LNCaP clone FGC (cell line): ENCODE measurements around the gene PSMD5.

Source experiments
- DNase-seq: peaks from one replicate; pipeline ENCODE4 v3.0.0-alpha.2; 2011; ENCODE audit warnings: low read depth
- H3K4me3 ChIP-seq: 2 replicates; pipeline ENCODE4 v1.5.1; 2011; ENCODE audit warnings: mild to moderate bottlenecking, low read depth, low read length, control low read depth
- TF ChIP-seq, protein P1 (sequence below): IDR thresholded peaks from 2 replicates; pipeline ENCODE4 v1.5.1; 2012; ENCODE audit warnings: mild to moderate bottlenecking; ENCODE audit not compliant: control insufficient read depth, insufficient read depth; ENCODE audit errors: extremely low read depth

PSMD5 gene

DNA sequence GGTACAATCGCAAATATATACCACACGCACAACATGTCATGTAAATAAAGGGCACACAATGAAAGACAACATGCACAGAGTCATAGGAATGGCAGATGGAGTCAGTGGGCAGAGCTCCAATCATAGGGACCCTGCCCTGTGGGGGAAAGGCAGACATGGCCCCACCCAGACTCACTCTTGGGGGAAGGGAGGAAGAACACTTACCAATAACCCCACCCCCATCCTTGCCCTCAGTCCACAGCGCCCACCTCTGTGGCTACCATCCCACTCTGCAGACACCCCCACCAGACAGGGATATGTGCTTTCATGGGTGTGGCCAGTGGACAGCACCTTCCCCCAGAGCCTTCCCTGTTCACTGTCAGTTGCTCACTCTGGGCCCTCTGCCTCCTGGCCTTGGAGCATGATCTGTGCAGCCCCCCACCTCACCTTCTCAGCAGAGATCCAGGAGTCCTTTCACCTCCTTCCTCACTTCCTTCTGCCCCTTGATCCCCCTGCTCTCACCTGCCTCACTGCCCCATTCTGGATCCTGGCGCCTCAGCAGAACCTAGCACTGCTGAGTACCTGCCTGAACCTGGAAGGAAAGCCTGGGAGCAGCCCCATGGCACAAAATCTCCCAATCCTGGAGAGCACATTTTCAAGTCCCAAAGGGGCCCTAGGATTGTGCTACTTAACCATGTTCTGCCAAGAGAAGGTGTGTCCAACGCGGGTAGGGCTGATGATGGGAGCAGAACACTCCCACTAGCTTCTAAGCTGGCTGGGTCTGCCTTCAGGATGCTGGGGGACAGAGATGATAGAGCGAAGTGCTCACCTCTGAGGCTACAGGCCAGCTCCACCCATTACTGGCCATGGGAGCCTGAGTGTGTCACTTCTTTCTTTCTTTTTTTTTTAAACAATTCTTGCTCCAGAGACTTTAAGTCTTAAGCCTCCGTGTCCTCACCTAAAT, 35.7 kb upstream of the PSMD5 start:
- no peak for DNase-seq
- TF ChIP-seq, protein P1, sequence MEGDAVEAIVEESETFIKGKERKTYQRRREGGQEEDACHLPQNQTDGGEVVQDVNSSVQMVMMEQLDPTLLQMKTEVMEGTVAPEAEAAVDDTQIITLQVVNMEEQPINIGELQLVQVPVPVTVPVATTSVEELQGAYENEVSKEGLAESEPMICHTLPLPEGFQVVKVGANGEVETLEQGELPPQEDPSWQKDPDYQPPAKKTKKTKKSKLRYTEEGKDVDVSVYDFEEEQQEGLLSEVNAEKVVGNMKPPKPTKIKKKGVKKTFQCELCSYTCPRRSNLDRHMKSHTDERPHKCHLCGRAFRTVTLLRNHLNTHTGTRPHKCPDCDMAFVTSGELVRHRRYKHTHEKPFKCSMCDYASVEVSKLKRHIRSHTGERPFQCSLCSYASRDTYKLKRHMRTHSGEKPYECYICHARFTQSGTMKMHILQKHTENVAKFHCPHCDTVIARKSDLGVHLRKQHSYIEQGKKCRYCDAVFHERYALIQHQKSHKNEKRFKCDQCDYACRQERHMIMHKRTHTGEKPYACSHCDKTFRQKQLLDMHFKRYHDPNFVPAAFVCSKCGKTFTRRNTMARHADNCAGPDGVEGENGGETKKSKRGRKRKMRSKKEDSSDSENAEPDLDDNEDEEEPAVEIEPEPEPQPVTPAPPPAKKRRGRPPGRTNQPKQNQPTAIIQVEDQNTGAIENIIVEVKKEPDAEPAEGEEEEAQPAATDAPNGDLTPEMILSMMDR: no peak
- no peak overlapping the region for H3K4me3 ChIP-seq

DNA sequence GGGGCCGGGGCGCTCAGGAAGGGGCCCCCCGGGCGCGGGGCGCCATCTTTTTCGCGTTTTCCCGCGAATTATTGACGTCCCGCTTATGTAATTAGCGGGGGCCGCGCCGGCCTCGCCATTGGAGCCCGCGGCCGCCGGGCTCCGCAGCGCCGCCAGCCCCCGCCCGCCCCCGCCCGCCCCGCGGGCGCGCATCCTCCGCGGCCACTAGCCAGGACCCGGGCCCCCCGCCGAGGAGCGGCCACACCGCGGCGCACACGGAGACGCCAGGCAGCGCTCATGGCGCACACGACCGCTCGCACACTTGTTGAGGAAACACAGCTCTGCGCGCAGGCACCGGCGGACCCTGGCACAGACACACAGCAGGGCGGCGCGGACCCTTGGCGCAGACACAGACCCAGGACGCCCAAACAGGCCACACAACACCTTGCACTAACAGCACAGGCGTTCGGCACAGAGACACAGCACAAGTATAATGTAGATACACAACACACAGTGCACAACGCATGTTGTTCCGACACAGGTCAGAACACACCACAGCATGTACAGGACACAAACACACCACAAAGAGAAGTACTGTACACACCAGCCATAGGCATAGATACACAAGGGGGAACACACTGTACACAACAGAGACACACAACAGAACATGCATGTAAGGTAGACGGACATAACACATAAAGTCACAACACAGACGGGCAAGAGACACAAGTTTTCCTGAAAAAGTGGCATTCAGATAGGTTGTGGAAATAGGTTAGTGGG, 34.7 kb upstream of the PSMD5 start:
- TF ChIP-seq, protein P1: peak; percentile 4; the same call in 1 of the 2 replicates
- no peak for DNase-seq
- H3K4me3 ChIP-seq: peak overlapping the region; percentile 46

DNA sequence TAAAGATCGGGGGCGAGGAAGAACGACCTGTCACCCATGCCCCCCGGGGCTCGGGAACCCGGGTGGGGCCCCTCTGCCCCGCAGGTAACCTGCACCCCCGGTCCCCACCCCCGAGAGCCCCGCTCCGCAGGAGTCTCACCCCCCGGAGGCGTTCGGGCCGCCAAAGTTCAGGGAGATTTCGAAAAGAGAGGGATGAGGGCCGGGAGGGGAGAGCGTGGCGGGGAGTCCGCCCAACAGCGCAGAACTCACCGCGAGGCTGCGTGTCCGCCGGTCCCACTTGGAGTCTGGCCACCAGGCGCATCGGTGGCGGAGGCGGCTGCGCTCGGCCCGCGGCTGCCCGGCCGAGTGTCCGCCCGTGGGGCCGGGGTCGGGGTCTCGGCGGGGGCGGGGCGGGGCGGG, 34.1 kb upstream of the PSMD5 start, which contains the start of gene PHF19:
Gene PHF19, minus strand, starts transcription at position 347 of the 399 bp plus-strand sequence. CDS start 2,447 bp downstream, outside the sequence.
- TF ChIP-seq, protein P1: no peak
- DNase-seq: no peak
- peak within 1 kb of the TSS; percentile 46 for H3K4me3 ChIP-seq

DNA sequence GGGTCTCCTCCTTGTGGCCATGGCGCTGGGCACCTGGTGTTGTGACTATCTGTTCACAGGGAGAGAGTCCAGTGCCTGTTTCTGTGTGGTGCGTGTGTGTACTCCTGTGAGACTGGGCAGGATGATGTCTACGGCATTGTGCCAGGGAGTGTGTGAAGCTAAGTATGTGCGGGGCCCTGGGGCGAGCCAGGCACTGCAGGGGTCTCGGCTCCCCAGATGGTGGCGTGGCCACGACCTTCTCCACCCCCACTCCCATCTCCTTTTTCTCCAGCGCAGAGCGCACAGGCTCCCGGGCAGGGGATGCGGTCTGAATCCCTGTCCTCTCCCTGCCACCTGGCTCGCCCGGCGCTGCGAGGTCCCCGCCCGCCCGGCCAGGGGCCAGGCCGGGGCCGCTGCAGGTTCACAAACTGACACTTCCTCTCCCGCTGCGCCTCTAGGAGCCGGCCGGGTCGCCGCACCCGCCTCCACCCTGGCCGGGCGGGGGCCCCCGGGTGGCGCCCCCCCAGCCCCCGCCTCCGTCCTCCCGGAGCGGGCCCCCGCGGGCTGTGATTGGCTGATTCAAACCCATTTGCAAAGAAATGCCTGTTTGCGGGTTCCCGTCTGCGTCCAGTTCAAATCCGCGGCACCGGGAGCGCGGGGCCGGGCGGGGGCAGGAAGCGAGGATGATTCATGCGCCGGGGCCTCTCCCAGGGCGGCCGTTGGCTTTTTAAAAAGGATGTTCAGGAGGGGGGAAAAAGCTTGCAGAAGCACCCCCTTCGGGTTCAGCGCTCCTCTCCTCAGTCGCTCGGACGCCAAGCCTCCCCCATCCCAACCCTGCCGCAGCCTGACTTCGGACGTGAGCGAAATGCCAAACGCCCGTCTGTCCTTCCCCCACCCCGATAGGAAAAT, 33.5 kb upstream of the PSMD5 start:
- TF ChIP-seq, protein P1: no peak
- no peak for DNase-seq

DNA sequence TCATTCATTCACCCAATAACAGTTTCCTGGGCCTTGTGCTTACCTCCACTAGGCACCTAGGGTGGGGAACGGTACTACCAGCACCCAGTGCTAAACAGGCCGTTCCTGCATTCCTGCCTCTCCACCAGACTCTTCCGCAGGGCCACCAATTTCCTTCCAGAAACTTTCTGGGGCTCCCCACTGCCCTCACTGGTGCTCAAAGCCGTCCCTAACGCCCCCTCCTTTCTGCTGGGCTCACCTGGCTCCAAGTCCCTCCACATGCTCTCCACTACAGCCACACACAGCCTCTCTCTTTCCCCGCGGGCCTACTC, 32.9 kb upstream of the PSMD5 start:
- TF ChIP-seq, protein P1: no peak
- DNase-seq: no peak
- no peak overlapping the region for H3K4me3 ChIP-seq

More for the DNA sequence above, 33.5 kb upstream of the PSMD5 start:
- peak overlapping the region; percentile 46 for H3K4me3 ChIP-seq

DNA sequence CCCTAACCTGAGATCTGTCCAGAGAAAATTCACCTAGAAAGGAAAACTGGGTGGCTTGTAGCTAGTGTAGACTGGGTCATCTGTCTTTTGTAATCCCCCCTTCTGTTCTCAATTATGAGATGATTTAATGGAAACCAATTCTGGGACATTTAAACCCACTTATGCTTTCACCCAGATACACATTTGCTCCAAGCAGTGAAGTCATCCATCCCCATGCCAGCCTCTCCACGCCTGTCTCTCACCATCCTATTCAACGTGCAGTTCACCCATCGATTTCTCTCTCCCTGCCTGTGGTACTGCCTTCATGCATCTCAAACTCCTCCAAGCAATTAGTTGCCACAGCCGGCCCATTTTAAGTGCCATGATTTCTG, 32.5 kb upstream of the PSMD5 start:
- no peak overlapping the region for H3K4me3 ChIP-seq
- TF ChIP-seq, protein P1: no peak
- DNase-seq: no peak
